ENCODE results near the gene MSTN.

- TF ChIP-seq CTCF (IDR thresholded peaks at IDR 0.05) (no peak), POLR2A (IDR thresholded peaks at IDR 0.05) (no peak)
Measured at GRCh38 chr2:190094316-190094871, 31.9 kb upstream of the MSTN start.
